Fibroblast of peridontal ligament (primary cell): ENCODE data around the gene CCDC40.
A peak's percentile ranks its signal among the peaks of the same experiment; 100 is the strongest.
"Not testable (repeated sequence)": the region's sequence is repeated elsewhere in the genome, so short reads cannot be mapped to it uniquely, and the experiment has no call there.

Experiments used
- DNase-seq: peaks from one replicate; pipeline ENCODE4 v3.0.0-alpha.2; 2010; ENCODE audit errors: extremely low read depth

The CCDC40 gene

DNA sequence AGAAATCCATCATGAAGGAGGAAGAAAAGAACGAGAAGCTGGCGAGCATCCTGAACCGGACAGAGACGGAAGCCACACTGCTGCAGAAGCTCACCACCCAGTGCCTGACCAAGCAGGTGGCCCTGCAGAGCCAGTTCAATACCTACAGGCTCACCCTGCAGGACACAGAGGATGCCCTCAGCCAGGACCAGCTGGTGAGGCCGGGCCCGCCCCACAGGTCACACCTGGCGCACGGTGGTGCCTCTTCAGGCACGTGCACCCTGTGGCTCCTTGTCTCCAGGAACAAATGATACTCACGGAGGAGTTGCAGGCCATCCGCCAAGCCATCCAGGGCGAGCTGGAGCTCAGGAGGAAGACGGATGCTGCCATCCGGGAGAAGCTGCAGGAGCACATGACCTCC is 45.2 kb downstream of the CCDC40 start:
- no peak for DNase-seq

DNA sequence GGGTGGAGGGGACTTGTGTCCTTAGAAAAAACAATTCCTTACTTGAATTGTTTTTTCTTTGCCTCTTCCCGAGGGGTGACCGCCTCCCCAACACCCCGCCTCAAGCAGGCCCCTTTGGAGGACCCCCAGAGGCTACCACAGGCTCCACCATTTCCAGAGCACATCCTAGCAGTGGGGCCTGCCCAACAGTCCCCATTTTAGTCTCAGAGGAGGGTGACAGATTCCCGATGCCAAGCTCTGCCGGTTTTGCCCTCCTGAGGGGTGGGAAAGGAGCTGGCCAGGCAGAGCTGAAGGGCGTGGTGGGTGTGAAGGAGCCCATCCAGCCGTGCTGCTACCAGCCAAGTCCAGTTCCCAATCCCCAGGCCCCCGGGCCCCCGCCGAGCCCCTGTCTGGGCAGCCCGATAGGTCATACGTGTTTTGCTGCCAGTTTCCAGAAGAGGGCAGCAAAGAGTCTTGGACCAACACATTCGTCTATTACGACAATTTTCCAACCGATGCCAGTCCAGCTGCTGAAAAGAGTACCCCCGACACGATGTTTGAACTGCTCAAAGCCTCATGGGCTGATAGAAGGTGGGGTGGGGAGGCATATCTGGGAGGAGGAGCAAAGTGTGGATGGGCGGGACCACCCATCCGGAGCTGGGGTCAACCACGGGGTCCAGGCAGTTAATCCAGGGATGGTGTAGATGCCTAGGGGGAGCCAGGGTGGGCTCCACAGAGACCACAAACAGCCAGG is 46.1 kb downstream of the CCDC40 start:
- DNase-seq: peak; percentile 83

DNA sequence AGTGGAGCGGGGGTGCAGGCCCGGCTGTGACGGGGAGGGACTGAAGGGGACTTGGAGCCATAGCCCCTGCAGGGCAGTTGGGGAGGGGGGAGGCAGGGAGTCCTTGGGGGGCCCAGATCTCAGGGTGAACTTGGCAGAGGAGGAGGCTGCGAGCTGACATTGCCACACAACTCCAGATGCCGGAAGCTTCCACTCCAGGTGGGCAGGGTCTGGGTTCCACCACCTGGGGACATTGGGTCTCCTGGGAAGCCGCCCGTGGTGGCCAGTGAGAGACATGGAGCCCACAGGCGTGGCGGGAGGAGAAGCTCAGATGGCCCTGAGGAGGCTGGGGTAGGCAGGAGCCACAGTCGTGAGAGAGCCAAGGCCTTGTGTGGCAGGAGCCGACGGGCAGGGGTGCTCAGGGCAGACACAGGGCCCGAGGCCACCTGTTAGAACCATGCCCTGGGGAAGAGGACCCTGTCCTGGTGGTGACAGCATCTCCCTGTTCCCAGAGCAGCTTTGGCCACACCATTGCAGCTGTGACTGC is 46.8 kb downstream of the CCDC40 start:
- DNase-seq: no peak

DNA sequence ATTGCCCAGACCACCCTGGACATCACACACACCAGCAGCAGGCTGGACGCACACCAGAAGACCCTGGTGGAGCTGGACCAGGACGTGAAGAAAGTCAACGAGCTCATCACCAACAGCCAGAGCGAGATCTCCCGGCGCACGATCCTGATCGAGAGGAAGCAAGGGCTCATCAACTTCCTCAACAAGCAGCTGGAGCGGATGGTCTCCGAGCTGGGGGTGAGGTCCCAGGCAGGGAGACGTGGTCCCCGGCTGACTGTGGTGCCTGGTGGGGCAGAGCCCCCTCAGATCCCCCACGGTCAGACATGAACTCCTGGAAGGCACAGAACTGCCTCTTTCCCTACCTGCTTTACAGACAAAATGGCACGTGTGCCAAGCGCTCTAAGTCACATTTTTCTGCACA is 48.3 kb downstream of the CCDC40 start:
- no peak for DNase-seq

DNA sequence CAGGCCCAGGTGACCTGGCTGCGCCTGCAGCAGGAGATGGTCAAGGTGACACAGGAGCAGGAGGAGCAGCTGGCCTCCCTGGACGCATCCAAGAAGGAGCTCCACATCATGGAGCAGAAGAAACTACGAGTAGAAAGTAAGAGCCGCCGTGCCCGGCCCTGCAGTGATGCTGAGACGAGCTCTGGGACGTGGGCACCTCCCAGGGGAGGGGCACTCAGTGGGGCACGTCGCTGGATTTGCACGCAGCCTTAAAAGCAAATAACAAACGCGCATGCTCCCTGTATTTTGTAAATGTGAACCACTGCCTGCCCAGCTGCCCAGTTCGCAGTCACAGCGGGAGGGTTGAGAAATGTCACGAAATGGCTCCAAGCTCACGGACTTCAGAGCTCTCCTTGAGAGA is 49.6 kb downstream of the CCDC40 start:
- no peak for DNase-seq

DNA sequence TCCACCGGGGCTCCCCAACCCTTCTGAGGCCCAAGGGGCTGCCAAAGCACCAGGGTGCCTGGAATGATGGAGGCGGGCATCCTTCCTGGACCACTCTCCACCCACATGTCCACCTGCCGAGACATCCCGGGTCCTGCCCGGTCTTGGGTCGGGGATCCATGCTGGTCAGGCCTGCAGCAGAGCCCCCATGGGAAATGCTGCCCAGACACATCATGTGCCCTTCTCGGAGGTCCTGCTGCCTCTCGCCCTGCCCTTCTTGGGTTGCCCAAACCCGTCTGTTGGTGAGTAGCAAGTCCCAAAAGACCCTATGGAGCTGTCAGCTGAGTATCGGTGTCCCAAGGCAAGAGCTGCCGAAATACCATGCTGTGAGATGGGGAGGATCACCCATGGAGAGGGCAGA is 50.2 kb downstream of the CCDC40 start:
- no peak for DNase-seq

DNA sequence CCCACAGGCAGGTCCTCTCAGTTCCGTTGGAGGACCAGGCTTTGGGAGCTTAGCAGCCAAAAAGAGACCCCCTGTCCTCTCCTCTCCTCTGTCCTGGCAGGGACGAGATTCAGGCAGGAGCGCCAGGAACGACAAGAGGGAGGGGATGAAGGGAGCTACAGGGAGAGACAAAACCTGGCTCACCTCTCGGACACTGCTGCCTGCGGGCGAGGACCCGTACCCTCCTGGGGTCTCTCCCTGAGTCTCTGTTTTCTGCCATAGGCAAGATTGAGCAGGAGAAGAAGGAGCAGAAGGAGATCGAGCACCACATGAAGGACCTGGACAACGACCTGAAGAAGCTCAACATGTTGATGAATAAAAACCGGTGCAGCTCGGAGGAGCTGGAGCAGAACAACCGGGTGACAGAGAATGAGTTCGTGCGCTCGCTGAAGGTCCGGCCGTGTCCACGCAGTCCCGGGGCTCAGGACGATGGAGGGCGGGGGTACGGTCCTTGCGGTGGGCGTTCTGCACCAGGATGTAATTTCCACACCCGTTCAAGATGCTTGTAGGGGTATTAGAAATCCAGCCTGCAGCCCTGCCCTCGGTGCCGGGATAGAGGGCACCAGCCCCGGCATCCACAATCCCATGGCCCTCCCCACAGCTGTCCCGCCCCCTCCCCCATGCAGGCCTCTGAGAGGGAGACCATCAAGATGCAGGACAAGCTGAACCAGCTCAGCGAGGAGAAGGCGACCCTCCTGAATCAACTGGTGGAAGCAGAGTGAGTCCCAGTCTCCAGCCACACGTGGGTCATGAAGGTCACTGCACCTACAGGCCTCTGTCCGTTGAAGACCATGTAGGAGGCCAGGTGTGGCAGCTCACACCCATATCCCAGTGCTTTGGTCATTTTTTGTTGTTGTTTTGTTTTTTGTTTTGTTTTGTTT is 51.2 kb downstream of the CCDC40 start:
- DNase-seq: no peak

DNA sequence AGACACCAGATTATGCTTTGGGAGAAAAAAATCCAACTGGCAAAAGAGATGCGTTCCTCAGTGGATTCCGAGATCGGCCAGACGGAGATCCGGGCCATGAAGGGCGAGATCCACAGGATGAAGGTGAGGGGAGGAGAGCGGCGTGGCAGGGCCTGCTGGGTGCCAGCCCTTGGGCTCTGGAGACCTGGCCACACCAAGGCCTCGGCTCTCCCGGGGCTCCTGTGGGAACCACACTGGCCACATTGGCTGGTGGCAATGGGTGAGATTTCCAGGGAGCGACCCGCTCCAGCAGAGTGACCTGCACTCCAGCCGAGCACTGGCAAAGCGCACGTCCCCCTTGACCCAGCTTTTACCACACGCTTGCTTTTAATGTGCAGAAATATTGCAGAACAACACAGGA is 53.3 kb downstream of the CCDC40 start:
- DNase-seq: no peak

DNA sequence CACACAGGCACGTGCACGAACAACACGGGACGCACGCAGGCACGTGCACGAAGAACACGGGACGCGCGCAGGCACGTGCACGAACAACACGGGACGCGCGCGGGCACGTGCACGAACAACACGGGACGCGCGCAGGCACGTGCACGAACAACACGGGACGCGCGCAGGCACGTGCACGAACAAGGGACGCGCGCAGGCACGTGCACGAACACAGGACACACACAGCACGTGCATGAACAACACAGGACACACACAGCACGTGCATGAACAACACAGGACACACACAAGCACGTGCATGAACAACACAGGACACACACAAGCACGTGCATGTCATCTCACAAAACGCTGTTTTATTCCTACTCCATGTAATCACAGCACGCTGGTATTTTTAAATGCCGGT is 53.7 kb downstream of the CCDC40 start:
- not testable (repeated sequence) for DNase-seq

DNA sequence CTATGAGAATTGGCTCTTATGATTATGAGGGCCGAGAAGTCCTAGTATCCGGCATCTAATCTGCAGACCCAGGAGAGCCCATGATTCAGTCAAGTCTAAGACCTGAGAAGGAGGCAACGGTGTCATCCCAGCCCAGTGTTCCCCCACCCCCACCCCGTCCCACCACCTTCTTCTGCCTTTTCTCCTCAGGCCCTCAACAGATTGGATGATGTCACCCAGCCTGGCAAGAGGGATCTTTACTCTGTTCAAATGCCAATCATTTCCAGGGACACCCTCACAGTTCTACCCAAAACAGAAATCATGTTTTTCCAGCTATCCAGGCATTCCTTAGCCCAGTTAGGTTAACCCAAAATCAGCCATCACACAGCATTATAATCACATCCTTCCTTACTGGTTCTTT is 54.9 kb downstream of the CCDC40 start:
- no peak for DNase-seq

DNA sequence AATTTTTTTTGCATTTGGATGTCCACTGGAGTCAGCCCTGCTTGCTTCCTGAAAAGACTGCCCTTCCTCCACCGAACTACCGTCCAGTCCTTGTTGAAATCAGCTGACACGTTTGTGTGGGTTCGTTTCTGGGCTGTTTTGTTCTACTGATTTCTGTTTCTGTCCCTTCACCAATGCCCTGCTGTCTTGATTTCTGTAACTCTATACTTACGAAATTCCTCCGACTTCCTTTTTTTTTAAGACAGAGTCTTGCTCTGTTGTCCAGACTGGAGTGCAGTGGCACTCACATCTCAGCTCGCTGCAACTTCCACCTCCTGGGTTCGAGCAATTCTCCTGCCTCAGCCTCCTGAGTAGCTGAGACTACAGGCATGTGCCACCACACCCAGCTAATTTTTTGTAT is 56.5 kb downstream of the CCDC40 start:
- peak; percentile 16 for DNase-seq

DNA sequence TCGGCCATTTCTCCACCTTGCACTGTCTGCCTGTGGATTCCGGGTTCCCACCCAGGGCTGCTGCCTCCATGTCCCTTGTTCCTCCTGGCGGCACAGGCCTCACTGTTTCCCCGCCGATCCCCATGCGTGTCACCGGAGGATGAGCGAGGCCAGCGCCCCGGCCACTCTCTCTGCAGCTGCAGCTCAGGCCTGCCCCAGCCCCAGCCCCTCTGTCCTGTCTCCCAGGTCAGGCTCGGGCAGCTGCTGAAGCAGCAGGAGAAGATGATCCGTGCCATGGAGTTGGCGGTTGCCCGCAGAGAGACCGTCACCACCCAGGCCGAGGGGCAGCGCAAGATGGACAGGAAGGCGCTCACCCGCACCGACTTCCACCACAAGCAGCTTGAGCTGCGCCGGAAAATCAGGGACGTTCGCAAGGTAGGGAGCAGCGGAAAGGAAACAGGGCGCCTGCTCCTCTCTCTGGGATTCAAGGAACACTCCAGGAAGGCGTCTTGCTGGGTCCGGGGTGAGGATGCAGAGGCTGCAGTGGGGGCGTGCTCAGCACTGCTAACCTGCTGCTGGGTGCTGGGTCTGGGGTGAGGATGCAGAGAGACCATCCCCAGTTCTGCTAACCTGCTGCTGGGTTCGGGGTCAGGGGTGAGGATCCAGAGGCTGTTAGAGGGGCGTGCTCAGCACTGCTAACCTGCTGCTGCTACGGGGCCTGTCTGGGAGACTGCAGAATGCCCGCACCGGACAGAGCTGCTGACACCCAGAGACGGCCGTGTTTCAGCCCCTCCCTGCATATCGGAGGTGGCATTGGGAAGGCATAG is 58.8 kb downstream of the CCDC40 start:
- DNase-seq: no peak

DNA sequence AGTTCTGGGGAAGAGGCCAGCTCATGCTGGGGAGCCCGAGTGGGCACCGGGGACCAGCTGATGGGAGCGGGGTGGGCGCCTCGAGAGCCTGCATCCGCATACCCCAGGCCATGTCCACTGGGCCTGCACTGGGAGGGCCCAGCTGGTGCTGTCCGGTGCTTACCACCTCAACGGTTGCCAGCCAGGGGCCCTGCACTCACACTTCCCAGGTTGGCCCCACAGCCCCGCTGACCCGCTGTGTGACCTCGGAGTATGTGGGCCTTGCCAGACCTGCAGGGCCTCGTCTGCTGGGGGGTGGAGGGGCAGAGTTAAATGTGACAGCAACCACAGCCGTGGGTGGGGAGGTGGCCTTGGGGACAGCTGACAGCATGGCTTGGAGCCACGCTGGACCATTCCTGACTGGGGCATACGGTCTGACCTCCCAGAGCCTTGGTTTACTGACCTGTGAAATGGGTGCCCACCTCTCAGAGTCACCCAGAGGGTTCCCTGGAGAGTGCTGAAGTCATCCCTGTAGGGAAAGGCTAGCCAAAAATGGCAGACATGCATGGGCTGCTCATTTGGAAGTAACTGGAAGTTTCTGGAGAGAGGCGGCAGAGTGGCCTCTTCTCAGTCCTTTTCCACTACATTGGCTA is 59.5 kb downstream of the CCDC40 start:
- DNase-seq: no peak

DNA sequence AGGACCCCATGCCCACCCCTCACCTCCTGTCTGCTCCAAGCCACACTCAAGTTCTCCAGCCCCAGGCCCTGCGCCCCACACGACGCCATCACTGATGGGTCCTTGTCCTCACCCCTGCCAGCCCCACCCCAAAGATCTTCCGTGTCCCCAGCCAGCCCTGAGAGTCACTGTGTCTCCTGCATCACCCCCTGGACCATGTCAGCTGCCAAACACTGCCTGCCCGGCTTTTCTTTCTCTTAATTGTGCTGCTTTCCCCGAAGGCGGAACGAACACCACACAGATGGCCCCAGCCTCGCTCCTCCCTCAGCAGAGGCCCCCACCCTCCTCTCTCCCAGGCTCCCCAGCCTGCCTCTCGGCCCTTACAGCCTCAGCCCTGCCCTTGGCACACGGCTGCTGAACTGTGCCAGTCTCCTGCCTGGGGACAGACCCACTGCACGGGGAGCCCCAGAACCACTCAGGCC is 60.1 kb downstream of the CCDC40 start:
- DNase-seq: no peak

DNA sequence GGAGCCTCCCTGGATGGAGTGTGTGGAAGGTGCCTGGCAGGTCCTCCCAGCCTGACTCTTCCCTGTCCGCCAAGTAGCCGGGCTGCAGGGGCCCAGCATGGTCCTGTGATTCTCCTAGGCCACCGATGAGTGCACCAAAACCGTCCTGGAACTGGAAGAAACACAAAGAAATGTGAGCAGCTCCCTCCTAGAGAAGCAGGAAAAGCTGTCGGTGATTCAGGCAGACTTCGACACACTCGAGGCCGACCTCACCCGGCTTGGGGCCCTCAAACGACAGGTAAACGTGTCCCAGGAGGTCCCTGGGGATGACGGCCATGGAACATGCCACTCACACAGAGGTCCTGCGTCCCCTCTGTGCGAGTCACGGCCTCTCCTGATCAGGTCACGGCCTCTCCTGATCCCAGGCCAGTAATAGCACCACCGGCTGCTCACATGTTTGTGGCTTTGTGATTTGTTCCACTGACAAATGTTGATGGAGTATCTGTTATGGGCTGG is 60.7 kb downstream of the CCDC40 start:
- no peak for DNase-seq

DNA sequence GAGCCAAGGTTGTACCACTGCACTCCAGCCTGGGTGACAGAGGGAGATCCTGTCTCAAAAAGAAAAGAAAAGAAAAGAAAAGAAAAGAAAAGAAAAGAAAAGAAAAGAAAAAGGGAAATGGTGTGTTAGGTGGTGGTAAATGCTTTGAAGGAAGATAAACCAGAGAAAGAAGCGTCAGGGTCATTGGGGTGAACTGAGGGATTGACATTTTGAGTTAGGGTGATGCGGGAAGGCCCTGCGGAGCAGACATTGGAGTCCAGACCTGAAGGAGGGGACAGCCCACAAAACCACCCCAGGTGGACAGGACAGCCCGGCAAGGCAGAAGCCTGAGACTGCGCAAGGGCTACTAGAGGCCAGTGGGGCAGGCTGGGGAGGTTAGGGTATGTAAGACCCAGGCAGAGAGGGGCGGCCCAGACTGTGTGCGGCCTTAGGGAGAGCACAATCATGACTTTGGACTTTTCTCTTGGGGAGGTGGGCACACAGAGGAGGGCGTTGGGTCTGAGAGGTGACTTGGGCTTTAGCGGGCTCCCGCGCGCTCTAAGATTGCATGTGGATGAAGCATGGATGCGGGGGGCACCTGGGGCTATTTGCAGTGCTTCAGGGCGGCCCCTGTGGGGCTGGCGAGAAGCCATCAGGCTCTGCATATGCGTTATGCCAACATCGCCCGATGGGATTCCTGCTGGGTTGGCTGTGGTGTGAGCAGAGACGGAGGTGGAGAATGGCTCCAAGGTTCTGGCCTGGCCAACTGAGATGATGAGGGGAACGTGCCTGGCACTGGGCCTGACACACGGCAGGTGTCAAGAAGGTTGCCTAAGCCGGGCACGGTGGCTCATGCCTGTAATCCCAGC is 61.6 kb downstream of the CCDC40 start:
- no peak for DNase-seq

DNA sequence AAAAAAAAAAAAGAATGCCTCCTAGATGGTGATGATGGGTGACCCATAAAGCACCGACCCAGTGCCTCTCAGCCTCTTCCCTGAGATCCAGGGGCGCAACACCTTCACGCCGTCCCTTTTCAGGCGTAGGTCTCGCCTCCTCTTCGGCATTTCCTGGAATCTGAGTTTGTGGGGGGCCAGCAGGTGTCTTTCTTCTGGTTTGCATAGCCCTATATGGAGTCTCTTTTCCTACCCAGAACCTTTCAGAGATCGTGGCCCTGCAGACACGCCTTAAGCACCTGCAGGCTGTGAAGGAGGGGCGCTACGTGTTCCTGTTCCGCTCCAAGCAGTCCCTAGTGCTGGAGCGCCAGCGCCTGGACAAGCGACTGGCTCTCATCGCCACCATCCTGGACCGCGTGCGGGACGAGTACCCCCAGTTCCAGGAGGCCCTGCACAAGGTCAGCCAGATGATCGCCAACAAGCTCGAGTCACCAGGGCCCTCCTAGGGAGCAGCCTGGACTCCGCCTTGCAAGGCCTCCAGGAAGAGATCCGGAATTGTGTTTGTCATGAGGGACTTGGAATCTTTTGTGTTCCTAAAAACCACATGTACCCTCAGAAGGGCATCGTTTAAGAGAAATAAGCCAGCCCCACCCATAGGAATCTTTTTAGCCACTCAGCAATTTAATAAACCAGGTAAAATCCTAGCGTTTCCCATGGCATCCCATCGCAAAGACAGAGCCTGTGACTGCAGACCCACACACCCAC is 63.0 kb downstream of the CCDC40 start:
- DNase-seq: no peak

DNA sequence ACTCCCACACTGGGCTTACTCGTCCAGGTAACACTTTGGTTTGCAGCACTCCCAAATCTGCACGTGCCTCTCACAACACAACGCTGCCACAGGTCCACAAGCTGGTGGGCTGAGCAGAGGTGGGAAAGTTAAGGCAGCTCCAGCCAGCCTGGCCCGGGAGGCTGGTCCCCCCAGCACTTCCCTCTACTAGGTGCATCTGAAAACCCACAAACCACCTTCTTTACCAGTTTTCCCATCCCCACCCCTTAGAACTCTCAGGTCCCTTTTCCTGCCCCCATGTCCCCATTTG is 63.5 kb downstream of the CCDC40 start:
- no peak for DNase-seq

DNA sequence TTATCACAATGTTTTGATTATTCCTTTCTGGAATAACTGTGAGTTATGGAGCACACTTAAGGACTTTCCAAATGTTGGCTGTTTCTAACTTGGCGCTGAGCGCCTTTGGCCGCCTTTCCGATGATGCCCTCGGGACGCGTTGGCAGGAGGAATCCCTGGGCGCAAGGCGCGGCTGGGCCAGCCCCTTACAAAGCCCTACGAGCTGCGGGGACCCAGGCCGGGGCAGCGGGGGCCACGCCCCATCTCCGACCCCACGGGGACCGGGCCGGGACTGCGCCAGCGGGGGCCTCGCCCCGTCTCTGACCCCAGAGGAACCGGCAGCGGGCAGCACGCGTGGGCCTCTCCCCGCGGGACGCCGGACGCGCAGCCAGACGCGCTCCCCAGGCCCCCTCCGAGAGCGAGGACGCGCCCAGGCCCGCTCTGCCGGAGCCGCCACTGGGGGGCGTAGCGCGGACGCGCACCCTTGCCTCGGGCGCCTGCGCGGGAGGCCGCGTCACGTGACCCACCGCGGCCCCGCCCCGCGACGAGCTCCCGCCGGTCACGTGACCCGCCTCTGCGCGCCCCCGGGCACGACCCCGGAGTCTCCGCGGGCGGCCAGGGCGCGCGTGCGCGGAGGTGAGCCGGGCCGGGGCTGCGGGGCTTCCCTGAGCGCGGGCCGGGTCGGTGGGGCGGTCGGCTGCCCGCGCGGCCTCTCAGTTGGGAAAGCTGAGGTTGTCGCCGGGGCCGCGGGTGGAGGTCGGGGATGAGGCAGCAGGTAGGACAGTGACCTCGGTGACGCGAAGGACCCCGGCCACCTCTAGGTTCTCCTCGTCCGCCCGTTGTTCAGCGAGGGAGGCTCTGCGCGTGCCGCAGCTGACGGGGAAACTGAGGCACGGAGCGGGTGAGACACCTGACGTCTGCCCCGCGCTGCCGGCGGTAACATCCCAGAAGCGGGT is 64.8 kb downstream of the CCDC40 start, which contains the start of gene GAA:
TSS of gene GAA (plus strand) at position 571 of the 935 bp plus-strand sequence. CDS start 3,006 bp downstream, outside the sequence.
- DNase-seq: peak; percentile 72
